ENCODE results near the gene FAM3A. TPM values are rescaled to one million over a fixed set of nuclear protein-coding genes. Genes with fewer than 3 reads are reported as not detected.
A peak's percentile ranks its signal among the peaks of the same experiment; 100 is the strongest.

FAM3A gene
- total and polyA plus RNA-seq, 10 of the 15 experiments (the other 5 are each of a cell fraction or from before 2014, with no cell fraction given), result 0.29 to 21.1 (median 11.4) TPM

GRCh38 chrX:154490021-154490413 lies 26.0 kb downstream of the FAM3A start (continued):
- TF ChIP-seq NRF1 (conservative IDR thresholded peaks at IDR 0.05; ENCODE audit: low read depth, low read length) (no peak), KLF5 (IDR thresholded peaks at IDR 0.05; ENCODE audit: partially characterized antibody) (no peak), POU2F2 (IDR thresholded peaks at IDR 0.05; ENCODE audit: borderline replicate concordance, low read depth, low read length) (no peak)

GRCh38 chrX:154489182-154489581 lies 26.9 kb downstream of the FAM3A start:
- H3K79me2 ChIP-seq (ENCODE audit: control insufficient read depth, insufficient read depth, low read length), result peaks cover 21% of the 10 kb centered on the region
- FAIRE-seq (no peak), DNase-seq (ENCODE audit: low read depth, low spot score) (no peak), ATAC-seq (no peak)
- no peak overlapping the region for H2AFZ ChIP-seq (ENCODE audit: control insufficient read depth, low read depth, low read length)
- peak overlapping the region; percentile 80; the same call in 1 of the 2 replicates for H3K9ac ChIP-seq (ENCODE audit: control insufficient read depth, insufficient read depth, low read length)
- no peak for TF ChIP-seq FOXK2 (IDR thresholded peaks at IDR 0.05)
- TF ChIP-seq MYB (IDR thresholded peaks at IDR 0.05; ENCODE audit: borderline replicate concordance, low read depth, low read length), result no peak
- TF ChIP-seq MXI1 (IDR thresholded peaks at IDR 0.05; ENCODE audit: low read depth, low read length), result no peak
- TF ChIP-seq LARP7 (IDR thresholded peaks at IDR 0.05), result no peak
- no peak for TF ChIP-seq KLF5 (IDR thresholded peaks at IDR 0.05; ENCODE audit: partially characterized antibody)
- TF ChIP-seq FOXM1 (IDR thresholded peaks at IDR 0.05; ENCODE audit: low read depth, low read length), result no peak
- TF ChIP-seq ZBTB4 (CRISPR knock-in tag; IDR thresholded peaks at IDR 0.05), result no peak
- TF ChIP-seq IRF4 (IDR thresholded peaks at IDR 0.05; ENCODE audit: low read depth, low read length), result no peak
- TF ChIP-seq BHLHE40 (IDR thresholded peaks at IDR 0.05; ENCODE audit: borderline replicate concordance in 1 of 2, low read depth in 2 of 2, low read length in 1 of 2), result no peak
- no peak for TF ChIP-seq IKZF1 (conservative IDR thresholded peaks at IDR 0.05)
- TF ChIP-seq GABPA (IDR thresholded peaks at IDR 0.05; ENCODE audit: low read depth), result no peak
- no peak for TF ChIP-seq RBBP5 (conservative IDR thresholded peaks at IDR 0.05)
- TF ChIP-seq PAX8 (IDR thresholded peaks at IDR 0.05), result no peak
- peak overlapping the region; percentile 84 for H3K4me2 ChIP-seq (ENCODE audit: control insufficient read depth, insufficient read depth)
- in situ Hi-C loops (cut with MboI), result no loop called here
- H3K27me3 ChIP-seq (replicated peaks in 1 of 2; ENCODE audit: control insufficient read depth in 2 of 2, insufficient read depth in 2 of 2, low read length in 1 of 2), result no peaks in the 10 kb centered on the region
- no peaks in the 10 kb centered on the region for H4K20me1 ChIP-seq (ENCODE audit: control insufficient read depth, insufficient read depth)
- intact Hi-C loops (cut with micrococcal nuclease; ENCODE audit: unreplicated experiment), result no loop called here
- ChIA-PET RAD21 (ENCODE audit: unreplicated experiment) (interaction anchor here (1.0 to 1.8 kb wide), 2 partner anchors 10 to 38 kb away, joined by 4 to 6 read pairs; partner anchors contain the start of gene LAGE3), POLR2A (interaction anchor here (0.7 to 3.3 kb wide), 9 partner anchors 8 to 110 kb away, joined by 3 to 14 read pairs (median 3); partner anchors contain the start of genes EMD and FAM3A), CTCF (interaction anchor here (0.6 to 2.4 kb wide), 3 partner anchors 10 to 110 kb away, joined by 3 to 13 read pairs (median 5); no protein-coding TSS in a partner anchor), SMC1A (ENCODE audit: uncharacterized antibody, unreplicated experiment) (interaction anchor here (2.2 kb wide), 1 partner anchor 38 kb away, joined by 7 read pairs; no protein-coding TSS in a partner anchor)
- peaks cover 0 to 2% of the 10 kb centered on the region in 2 experiments; a peak in 2 of 4 replicates for H3K36me3 ChIP-seq (ENCODE audit: control insufficient read depth in 2 of 2, insufficient read depth in 2 of 2, low read length in 1 of 2)
- no peak overlapping the region for H3K27ac ChIP-seq (ENCODE audit: control insufficient read depth, insufficient read depth)
- H3K4me1 ChIP-seq (ENCODE audit: control insufficient read depth, insufficient read depth, low read length), result peaks cover 8% of the 10 kb centered on the region; the same call in 1 of the 2 replicates
- peak overlapping the region; percentile 74; the same call in 1 of the 2 replicates for H3K4me3 ChIP-seq
- H3K9me3 ChIP-seq (replicated peaks; ENCODE audit: control insufficient read depth, insufficient read depth, low read length), result no peaks in the 10 kb centered on the region; the same call in 2 of the 3 replicates
- 76% methylated on average over 4 of the region's 4 CpGs for WGBS (ENCODE audit: insufficient coverage, insufficient replicate concordance, low lambda C conversion rate, missing lambda C conversion rate)
- no TSS peak for BruUV-seq (replicated peaks)
